ENCODE measurements around the gene PCDHGA4.

- TF ChIP-seq EP300 (IDR thresholded peaks at IDR 0.05), result no peak
- TF ChIP-seq, protein P1, sequence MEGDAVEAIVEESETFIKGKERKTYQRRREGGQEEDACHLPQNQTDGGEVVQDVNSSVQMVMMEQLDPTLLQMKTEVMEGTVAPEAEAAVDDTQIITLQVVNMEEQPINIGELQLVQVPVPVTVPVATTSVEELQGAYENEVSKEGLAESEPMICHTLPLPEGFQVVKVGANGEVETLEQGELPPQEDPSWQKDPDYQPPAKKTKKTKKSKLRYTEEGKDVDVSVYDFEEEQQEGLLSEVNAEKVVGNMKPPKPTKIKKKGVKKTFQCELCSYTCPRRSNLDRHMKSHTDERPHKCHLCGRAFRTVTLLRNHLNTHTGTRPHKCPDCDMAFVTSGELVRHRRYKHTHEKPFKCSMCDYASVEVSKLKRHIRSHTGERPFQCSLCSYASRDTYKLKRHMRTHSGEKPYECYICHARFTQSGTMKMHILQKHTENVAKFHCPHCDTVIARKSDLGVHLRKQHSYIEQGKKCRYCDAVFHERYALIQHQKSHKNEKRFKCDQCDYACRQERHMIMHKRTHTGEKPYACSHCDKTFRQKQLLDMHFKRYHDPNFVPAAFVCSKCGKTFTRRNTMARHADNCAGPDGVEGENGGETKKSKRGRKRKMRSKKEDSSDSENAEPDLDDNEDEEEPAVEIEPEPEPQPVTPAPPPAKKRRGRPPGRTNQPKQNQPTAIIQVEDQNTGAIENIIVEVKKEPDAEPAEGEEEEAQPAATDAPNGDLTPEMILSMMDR (IDR thresholded peaks at IDR 0.05), result no peak
- TF ChIP-seq POLR2A (IDR thresholded peaks at IDR 0.05), result no peak
- TF ChIP-seq POLR2AphosphoS5 (IDR thresholded peaks at IDR 0.05), result no peak
Observed at GRCh38 chr5:141366016-141366896, 11.4 kb downstream of the PCDHGA4 start.
